CD4-positive, alpha-beta T cell (primary cell): Measurements from ENCODE around the gene PI4KA. TPM values are rescaled to one million over a fixed set of nuclear protein-coding genes. Genes with fewer than 3 reads are reported as not detected.
"Not testable (repeated sequence)": the region's sequence is repeated elsewhere in the genome, so short reads cannot be mapped to it uniquely, and the experiment has no call there.

Experiments
- ATAC-seq: fragments of 200-7000 bp; cut with Tn5 transposase; one replicate; pipeline ENCODE4 v1.10.0; 2022; ENCODE audit warnings: mild to moderate bottlenecking; ENCODE audit not compliant: poor library complexity
- CTCF ChIA-PET: fragments of 350-600 bp; sonication (Branson Sonifier 250); formaldehyde crosslinking; loops from one replicate; lab custom pipeline; 2021; ENCODE audit warnings: antibody characterized with exemption, inconsistent platforms; lab: Charles Lee
- POLR2A ChIA-PET: fragments of 350-600 bp; sonication (Branson Sonifier 250); formaldehyde crosslinking; loops from one replicate; lab custom pipeline; 2021; ENCODE audit warnings: antibody characterized with exemption, inconsistent platforms; lab: Charles Lee
- DNase-seq, 14 experiments: peaks; one replicate each; pipeline ENCODE4 v3.0.0-alpha.2; 2013 to 2020; ENCODE audit warnings: mixed read lengths in 2 of 14
- H3K27ac ChIP-seq, 2 donors: one replicate each; pipeline versions ENCODE4 v1.5.1 to v1.7.0; 2013; ENCODE audit warnings: low read length in 2 of 2, low read depth in 1 of 2, mild to moderate bottlenecking in 1 of 2
- H3K27me3 ChIP-seq, 2 experiments: 1 replicate in 1 of 2; 2 replicates in 1 of 2; pipeline versions ENCODE4 v1.6.1 to v1.7.0; 2013; ENCODE audit warnings: low read length in 2 of 2, control low read depth in 1 of 2, mild to moderate bottlenecking in 1 of 2, moderate library complexity in 1 of 2; ENCODE audit not compliant: insufficient read depth in 2 of 2, control insufficient read depth in 1 of 2
- H3K36me3 ChIP-seq: one replicate; pipeline ENCODE4 v1.6.1; 2013; ENCODE audit warnings: low read length, control low read depth; ENCODE audit not compliant: insufficient read depth
- H3K4me1 ChIP-seq: one replicate; pipeline ENCODE4 v1.6.1; 2013; ENCODE audit warnings: low read length, control low read depth; ENCODE audit not compliant: insufficient read depth
- H3K4me3 ChIP-seq: one replicate; pipeline ENCODE4 v1.5.1; 2013; ENCODE audit warnings: mild to moderate bottlenecking, low read length, moderate library complexity
- H3K9me3 ChIP-seq, 2 experiments: 1 replicate in 1 of 2; 2 replicates in 1 of 2; pipeline versions ENCODE4 v1.6.1 to v1.7.0; 2013; ENCODE audit warnings: low read length in 2 of 2, mild to moderate bottlenecking in 2 of 2, control low read depth in 1 of 2, moderate library complexity in 1 of 2; ENCODE audit not compliant: control insufficient read depth in 1 of 2, insufficient read depth in 1 of 2
- H3K27ac Mint-ChIP-seq: one replicate; pipeline ENCODE4 v1.8.0; 2020; ENCODE audit warnings: mixed read lengths
- H3K27me3 Mint-ChIP-seq: one replicate; pipeline ENCODE4 v1.8.0; 2021; ENCODE audit warnings: mixed read lengths
- H3K36me3 Mint-ChIP-seq: one replicate; pipeline ENCODE4 v1.8.0; 2021; ENCODE audit warnings: low read depth, mixed read lengths
- H3K4me1 Mint-ChIP-seq: one replicate; pipeline ENCODE4 v1.8.0; 2021; ENCODE audit warnings: low read depth, mixed read lengths
- H3K4me3 Mint-ChIP-seq: one replicate; pipeline ENCODE4 v1.8.0; 2020; ENCODE audit warnings: mild to moderate bottlenecking, mixed read lengths
- H3K9me3 Mint-ChIP-seq: one replicate; pipeline ENCODE4 v1.8.0; 2020; ENCODE audit warnings: mixed read lengths
- CTCF ChIP-seq: fragments of 200-600 bp; IDR thresholded peaks from one replicate; pipeline ENCODE4 v1.8.0; 2022; ENCODE audit warnings: antibody characterized with exemption, mild to moderate bottlenecking
- intact Hi-C, 2 experiments: fragments of 100-400 bp; cut with DNase I in 1 of 2; cut with micrococcal nuclease in 1 of 2; formaldehyde crosslinking; loops; one replicate each; pipeline versions ENCODE4 v1.15.1 to v1.9.0; 2023 to 2025; cut with DNase I, micrococcal nuclease
- total RNA-seq, 174 experiments: library from RNA in 2 of 174; stranded (reverse) in 2 of 174; gene quantifications; one replicate each; pipeline ENCODE4 v1.2.3 and lab custom pipeline; 2021 to 2026

Gene PI4KA
- total RNA-seq, 2 experiments from 2014 or later = 137 to 146 TPM

GRCh38 chr22:20904980-20905355, 46.4 kb upstream of the PI4KA start:
- no peaks in the 10 kb centered on the region for H3K27me3 Mint-ChIP-seq
- no peak overlapping the region for H3K4me3 ChIP-seq
- no peaks in the 10 kb centered on the region for H3K36me3 ChIP-seq
- ChIA-PET CTCF (no interaction called here), POLR2A (no interaction called here)
- intact Hi-C loops = no loop called here
- DNase-seq = no peak
- no peaks in the 10 kb centered on the region for H3K36me3 Mint-ChIP-seq
- H3K4me3 Mint-ChIP-seq = no peak overlapping the region
- no peak overlapping the region for H3K27ac ChIP-seq
- H3K9me3 Mint-ChIP-seq = no peaks in the 10 kb centered on the region
- TF ChIP-seq CTCF = no peak
- H3K9me3 ChIP-seq = no peaks in the 10 kb centered on the region
- no peak overlapping the region for H3K27ac Mint-ChIP-seq
- H3K4me1 ChIP-seq = no peaks in the 10 kb centered on the region
- no peaks in the 10 kb centered on the region for H3K27me3 ChIP-seq
- no peak for ATAC-seq
- no peaks in the 10 kb centered on the region for H3K4me1 Mint-ChIP-seq

GRCh38 chr22:20904008-20904979, 45.7 kb upstream of the PI4KA start:
- no peak overlapping the region for H3K4me3 ChIP-seq

GRCh38 chr22:20903093-20903492, 44.5 kb upstream of the PI4KA start:
- Mint-ChIP-seq H3K27me3 (no peaks in the 10 kb centered on the region), H3K4me3 (no peak overlapping the region), H3K27ac (no peak overlapping the region), H3K36me3 (no peaks in the 10 kb centered on the region), H3K4me1 (no peaks in the 10 kb centered on the region), H3K9me3 (no peaks in the 10 kb centered on the region)
- intact Hi-C loops = no loop called here
- H3K27ac ChIP-seq = no peak overlapping the region
- H3K36me3 ChIP-seq = no peaks in the 10 kb centered on the region
- no peak for TF ChIP-seq CTCF
- ATAC-seq (no peak), DNase-seq (no peak)
- CTCF ChIA-PET = no interaction called here
- H3K9me3 ChIP-seq = no peaks in the 10 kb centered on the region
- H3K27me3 ChIP-seq = no peaks in the 10 kb centered on the region
- POLR2A ChIA-PET = no interaction called here
- no peaks in the 10 kb centered on the region for H3K4me1 ChIP-seq
- H3K4me3 ChIP-seq = no peak overlapping the region

More at GRCh38 chr22:20904008-20904979, 45.7 kb upstream of the PI4KA start:
- H3K27me3 ChIP-seq = no peaks in the 10 kb centered on the region
- Mint-ChIP-seq H3K9me3 (no peaks in the 10 kb centered on the region), H3K36me3 (no peaks in the 10 kb centered on the region), H3K4me3 (no peak overlapping the region), H3K4me1 (no peaks in the 10 kb centered on the region), H3K27ac (no peak overlapping the region), H3K27me3 (no peaks in the 10 kb centered on the region)
- no peak overlapping the region for H3K27ac ChIP-seq
- H3K9me3 ChIP-seq = no peaks in the 10 kb centered on the region
- DNase-seq = peak in 3 of 14 experiments; percentile 11 to 66 (median 55)
- TF ChIP-seq CTCF = no peak
- ChIA-PET POLR2A (no interaction called here), CTCF (no interaction called here)
- ATAC-seq = no peak
- intact Hi-C loops = no loop called here
- no peaks in the 10 kb centered on the region for H3K36me3 ChIP-seq
- no peaks in the 10 kb centered on the region for H3K4me1 ChIP-seq

GRCh38 chr22:20901093-20902033, 42.8 kb upstream of the PI4KA start:
- POLR2A ChIA-PET, CTCF ChIA-PET, H3K4me1 ChIP-seq, H3K9me3 ChIP-seq, DNase-seq, H3K27ac Mint-ChIP-seq, H3K4me3 ChIP-seq, H3K36me3 ChIP-seq, H3K27me3 Mint-ChIP-seq, H3K36me3 Mint-ChIP-seq, ATAC-seq, H3K27me3 ChIP-seq, H3K4me3 Mint-ChIP-seq, H3K9me3 Mint-ChIP-seq, intact Hi-C loops, H3K4me1 Mint-ChIP-seq, H3K27ac ChIP-seq: not testable (repeated sequence)
